ENCODE measurements around the gene TMEM266. TPM values are rescaled to one million over a fixed set of nuclear protein-coding genes. Genes with fewer than 3 reads are reported as not detected.
A peak's percentile ranks its signal among the peaks of the same experiment; 100 is the strongest.

The TMEM266 gene
- polyA plus RNA-seq, 4 donors, result 10.2 to 12.9 (median 11.0) TPM

- no peak for DNase-seq (ENCODE audit: low read depth in 4 of 4, low spot score in 3 of 4)
These were observed 118.7 kb downstream of the TMEM266 start for GRCh38 chr15:76178296-76179000.

GRCh38 chr15:76179023-76179422 lies 119.2 kb downstream of the TMEM266 start:
- DNase-seq (ENCODE audit: low read depth in 4 of 4, low spot score in 3 of 4), result no peak

GRCh38 chr15:76180321-76180720 lies 120.5 kb downstream of the TMEM266 start:
- DNase-seq (ENCODE audit: low read depth in 4 of 4, low spot score in 3 of 4), result no peak

- DNase-seq (ENCODE audit: low read depth in 4 of 4, low spot score in 3 of 4), result no peak
These were observed 121.9 kb downstream of the TMEM266 start for GRCh38 chr15:76181705-76182107.

GRCh38 chr15:76183930-76184649 lies 124.3 kb downstream of the TMEM266 start:
- no peak for DNase-seq (ENCODE audit: low read depth in 4 of 4, low spot score in 3 of 4)

- no peak for DNase-seq (ENCODE audit: low read depth in 4 of 4, low spot score in 3 of 4)
These were observed 124.9 kb downstream of the TMEM266 start for GRCh38 chr15:76184650-76185035.

- no peak for DNase-seq (ENCODE audit: low read depth in 4 of 4, low spot score in 3 of 4)
These were observed 125.9 kb downstream of the TMEM266 start for GRCh38 chr15:76185716-76186115.

- no peak for DNase-seq (ENCODE audit: low read depth in 4 of 4, low spot score in 3 of 4)
These were observed 127.4 kb downstream of the TMEM266 start for GRCh38 chr15:76187163-76187562.

GRCh38 chr15:76189106-76189505 lies 129.3 kb downstream of the TMEM266 start:
- no peak for DNase-seq (ENCODE audit: low read depth in 4 of 4, low spot score in 3 of 4)

- DNase-seq (ENCODE audit: low read depth in 4 of 4, low spot score in 3 of 4), result no peak
These were observed 130.3 kb downstream of the TMEM266 start for GRCh38 chr15:76190070-76190564.

- DNase-seq (ENCODE audit: low read depth in 4 of 4, low spot score in 3 of 4), result peak; percentile 32 to 56 (median 36)
These were observed 131.2 kb downstream of the TMEM266 start for GRCh38 chr15:76190751-76191538.

GRCh38 chr15:76191539-76192244 lies 131.9 kb downstream of the TMEM266 start:
- no peak for DNase-seq (ENCODE audit: low read depth in 4 of 4, low spot score in 3 of 4)

- no peak for DNase-seq (ENCODE audit: low read depth in 4 of 4, low spot score in 3 of 4)
These were observed 132.9 kb downstream of the TMEM266 start for GRCh38 chr15:76192715-76193114.

- DNase-seq (ENCODE audit: low read depth in 4 of 4, low spot score in 3 of 4), result no peak
These were observed 134.1 kb downstream of the TMEM266 start for GRCh38 chr15:76193934-76194333.

GRCh38 chr15:76195506-76196268 lies 135.9 kb downstream of the TMEM266 start:
- DNase-seq (ENCODE audit: low read depth in 4 of 4, low spot score in 3 of 4), result no peak

GRCh38 chr15:76196269-76197231 lies 136.8 kb downstream of the TMEM266 start:
- peak in 3 of 4 donors; percentile 32 to 65 (median 52) for DNase-seq (ENCODE audit: low read depth in 4 of 4, low spot score in 3 of 4)

- DNase-seq (ENCODE audit: low read depth in 4 of 4, low spot score in 3 of 4), result no peak
These were observed 138.1 kb downstream of the TMEM266 start for GRCh38 chr15:76197703-76198455.

Data from right renal pelvis (tissue), 4 donors.